SU-DHL-6 (cell line): ENCODE measurements around the gene ZFAND6.

ENCODE experiments used
- CTCF ChIP-seq: fragments of 200-600 bp; sonication (generic); IDR thresholded peaks from one replicate; pipeline ENCODE4 v1.5.1; 2017; ENCODE audit warnings: antibody characterized with exemption, mild to moderate bottlenecking, low read length, moderate library complexity; ENCODE audit not compliant: insufficient read depth, poor library complexity, severe bottlenecking
- EZH2phosphoT487 ChIP-seq: fragments of 200-600 bp; sonication (generic), shearing (Covaris generic); conservative IDR thresholded peaks from 2 replicates; pipeline ENCODE4 v1.6.1; 2018; ENCODE audit warnings: mild to moderate bottlenecking, antibody characterized with exemption, low read length, moderate library complexity, mixed read lengths

- TF ChIP-seq CTCF (no peak), EZH2phosphoT487 (no peak)
Observed at GRCh38 chr15:80073197-80073596, 13.7 kb downstream of the ZFAND6 start.
